ENCODE results near the gene PRPF38A. TPM values are rescaled to one million over a fixed set of nuclear protein-coding genes. Genes with fewer than 3 reads are reported as not detected.

The PRPF38A gene, protein sequence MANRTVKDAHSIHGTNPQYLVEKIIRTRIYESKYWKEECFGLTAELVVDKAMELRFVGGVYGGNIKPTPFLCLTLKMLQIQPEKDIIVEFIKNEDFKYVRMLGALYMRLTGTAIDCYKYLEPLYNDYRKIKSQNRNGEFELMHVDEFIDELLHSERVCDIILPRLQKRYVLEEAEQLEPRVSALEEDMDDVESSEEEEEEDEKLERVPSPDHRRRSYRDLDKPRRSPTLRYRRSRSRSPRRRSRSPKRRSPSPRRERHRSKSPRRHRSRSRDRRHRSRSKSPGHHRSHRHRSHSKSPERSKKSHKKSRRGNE
- 8.1 and 10.4 TPM in 2 replicates for total RNA-seq

DNA sequence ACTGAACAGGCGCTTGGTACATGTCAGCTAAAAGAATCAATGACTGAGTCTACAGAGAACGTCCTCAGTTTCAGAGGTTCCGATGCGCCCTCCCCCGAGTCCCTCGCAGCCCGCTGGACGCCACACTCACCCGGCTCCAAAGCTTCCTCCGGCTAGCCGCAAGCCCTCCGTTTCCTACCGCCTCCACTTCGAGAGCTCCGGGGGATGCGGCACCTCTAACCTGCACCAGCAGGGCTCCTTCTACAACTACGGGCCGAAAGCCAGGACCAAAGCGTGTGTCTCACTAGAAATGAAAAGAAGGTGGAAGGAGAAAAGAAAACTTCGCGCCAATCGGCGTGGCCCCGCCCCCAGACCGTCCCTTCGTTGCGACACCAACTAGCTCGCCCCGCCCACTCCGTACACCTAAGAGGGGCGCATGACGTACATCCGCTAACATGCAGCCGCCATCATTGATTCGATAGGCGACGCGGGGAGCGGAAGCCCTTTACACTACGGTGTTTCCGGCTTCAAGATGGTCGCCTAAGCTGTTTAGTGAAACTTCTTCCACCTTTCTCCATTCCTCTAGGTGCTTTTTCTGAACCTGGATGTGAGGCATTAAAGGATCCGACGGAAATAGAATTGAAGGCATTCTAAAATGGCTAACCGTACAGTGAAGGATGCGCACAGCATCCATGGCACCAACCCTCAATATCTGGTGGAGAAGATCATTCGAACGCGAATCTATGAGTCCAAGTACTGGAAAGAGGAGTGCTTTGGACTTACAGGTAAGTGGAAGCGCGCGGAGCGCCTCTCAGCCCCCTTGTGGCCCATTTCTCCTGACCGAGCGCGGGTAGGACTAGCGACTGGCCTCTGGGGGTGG is at the start of gene PRPF38A, which contains the start of gene ORC1:
Gene PRPF38A (plus strand): TSS at position 487 of the 859 bp plus-strand sequence. CDS start 148 bp downstream, at position 635.
Gene ORC1 (minus strand): TSS at position 308 of the 859 bp plus-strand sequence. CDS start 2,200 bp downstream, outside the sequence.

DNA sequence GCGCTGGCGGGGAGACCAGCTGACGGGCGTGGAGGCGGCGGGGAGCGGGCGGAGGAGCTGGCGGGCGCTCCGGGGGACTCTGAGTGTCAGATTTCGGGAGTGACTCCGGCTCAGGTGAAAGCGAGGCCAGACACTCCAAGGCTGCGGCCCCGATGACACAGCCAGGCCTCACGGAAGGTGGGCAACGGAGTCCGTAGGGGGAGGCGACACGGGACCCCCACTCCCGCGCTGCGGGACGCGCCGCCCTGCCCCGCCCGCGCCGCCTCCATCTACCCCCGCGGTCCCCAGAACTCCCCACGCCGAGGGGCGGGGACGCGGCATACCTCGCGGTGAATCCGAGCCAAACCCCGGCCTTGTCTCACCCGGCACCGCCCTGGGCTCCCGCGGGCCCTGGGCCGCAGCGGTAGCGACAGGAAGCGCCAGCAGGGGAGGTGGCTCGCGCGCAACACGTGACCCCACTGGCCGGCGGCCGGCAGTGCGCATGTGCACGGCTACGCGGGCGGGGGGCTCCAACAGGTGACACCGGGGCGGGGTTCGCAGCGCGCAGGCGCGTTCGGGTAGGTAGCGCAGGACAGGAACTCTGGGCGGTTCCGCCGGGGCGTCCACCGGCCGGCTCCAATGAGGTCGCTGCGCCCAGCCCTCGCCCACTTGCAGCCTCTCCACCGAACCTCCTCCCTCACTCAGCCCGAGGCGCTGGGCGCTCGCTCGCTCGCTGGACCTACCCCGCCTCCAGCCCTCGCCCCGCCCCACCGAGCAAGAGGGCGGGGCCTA is 38.5 kb upstream of the PRPF38A start, which contains the start of gene CC2D1B:
Gene CC2D1B (minus strand): TSS at position 460 of the 771 bp plus-strand sequence. CDS start 1,585 bp downstream, outside the sequence.

Other genes starting within 250 kb of the PRPF38A start
- 18.0 and 25.2 TPM in 2 replicates for gene CC2D1B, start 38.4 kb upstream of the PRPF38A start, total RNA-seq
- 8.8 and 17.2 TPM in 2 replicates for gene ORC1, start 179 bp upstream of the PRPF38A start, total RNA-seq
- gene TUT4, start 148.5 kb downstream of the PRPF38A start, total RNA-seq, result 27.6 and 28.0 TPM in 2 replicates
- gene GPX7, start 197.8 kb downstream of the PRPF38A start, total RNA-seq, result 16.4 and 36.4 TPM in 2 replicates
- not detected in 2 replicates for gene SHISAL2A, start 228.6 kb downstream of the PRPF38A start, total RNA-seq

All from subcutaneous preadipocyte (primary cell).